H1 (cell line): Measurements from ENCODE around the gene ZNF385B. TPM values are rescaled to one million over a fixed set of nuclear protein-coding genes. Genes with fewer than 3 reads are reported as not detected.

Experiments used
- CTCF ChIA-PET: fragments of 300-600 bp; sonication (Branson Sonifier 250); formaldehyde crosslinking; loops from one replicate; lab custom pipeline; 2021; ENCODE audit not compliant: partially characterized antibody; lab: Charles Lee
- POLR2A ChIA-PET: fragments of 300-600 bp; sonication (Branson Sonifier 250); formaldehyde crosslinking; loops from one replicate; lab custom pipeline; 2021; ENCODE audit warnings: inconsistent platforms; ENCODE audit not compliant: partially characterized antibody; lab: Charles Lee
- DNase-seq, 2 experiments: peaks; one replicate each; pipeline versions ENCODE4 v3.0.0 to v3.0.0-alpha.2; 2010 to 2022; ENCODE audit warnings: low spot score in 2 of 2, low read depth in 1 of 2, mixed read lengths in 1 of 2
- FAIRE-seq: peaks from 2 replicates; lab custom pipeline; 2011; peaks lifted over from hg19 to GRCh38; lab: Jason Lieb, UNC
- H2AFZ ChIP-seq: 2 replicates; pipeline ENCODE4 v1.8.1; 2012; ENCODE audit warnings: low read length, inconsistent platforms
- H2AK5ac ChIP-seq: 2 replicates; pipeline ENCODE4 v1.6.1; 2013; ENCODE audit warnings: low read depth, low read length
- H2BK120ac ChIP-seq: replicated peaks from 2 replicates; pipeline ENCODE3; 2013; ENCODE audit warnings: low read depth, low read length, inconsistent platforms
- H2BK12ac ChIP-seq: 2 replicates; pipeline ENCODE4 v1.6.1; 2013; ENCODE audit warnings: low read depth, low read length
- H2BK15ac ChIP-seq: 2 replicates; pipeline ENCODE4 v1.6.1; 2013; ENCODE audit warnings: low read length
- H2BK20ac ChIP-seq: 2 replicates; pipeline ENCODE4 v1.6.1; 2013; ENCODE audit warnings: low read length
- H2BK5ac ChIP-seq: 2 replicates; pipeline ENCODE4 v1.6.1; 2013; ENCODE audit warnings: low read depth, low read length
- H3K14ac ChIP-seq: 2 replicates; pipeline ENCODE4 v1.6.1; 2013; ENCODE audit warnings: inconsistent platforms; ENCODE audit not compliant: insufficient read length
- H3K18ac ChIP-seq: 2 replicates; pipeline ENCODE4 v1.6.1; 2013; ENCODE audit warnings: low read length; ENCODE audit errors: extremely low read depth
- H3K23ac ChIP-seq: 2 replicates; pipeline ENCODE4 v1.6.1; 2013; ENCODE audit warnings: inconsistent platforms; ENCODE audit not compliant: insufficient read length
- H3K23me2 ChIP-seq: 2 replicates; pipeline ENCODE4 v1.6.1; 2013; ENCODE audit warnings: low read depth, low read length
- H3K27ac ChIP-seq: 2 replicates; pipeline ENCODE4 v1.6.1; 2011; ENCODE audit warnings: low read depth, low read length, inconsistent platforms
- H3K27me3 ChIP-seq, 4 experiments: replicated peaks in 1 of 4; 1 replicate in 1 of 4; 2 replicates in 3 of 4; pipeline versions ENCODE4 v1.6.1 to v1.8.1; 2011 to 2013; ENCODE audit warnings: low read length in 3 of 4, mild to moderate bottlenecking in 3 of 4, inconsistent platforms in 2 of 4, mixed read lengths in 2 of 4, moderate library complexity in 1 of 4; ENCODE audit not compliant: control insufficient read depth in 3 of 4, insufficient read depth in 3 of 4; ENCODE audit errors: extremely low read depth in 1 of 4
- H3K36me3 ChIP-seq, 4 experiments: 2 replicates each; pipeline versions ENCODE4 v1.6.1 to v1.8.1; 2011 to 2013; ENCODE audit warnings: mild to moderate bottlenecking in 4 of 4, low read length in 3 of 4, moderate library complexity in 2 of 4, control low read depth in 1 of 4, inconsistent platforms in 1 of 4; ENCODE audit not compliant: insufficient read depth in 4 of 4, control insufficient read depth in 2 of 4
- H3K4ac ChIP-seq: replicated peaks from 2 replicates; pipeline ENCODE3; 2013; ENCODE audit warnings: low read length, low read depth, mixed read lengths, inconsistent platforms; ENCODE audit not compliant: insufficient read length
- H3K4me1 ChIP-seq, 4 experiments: replicated peaks in 1 of 4; 1 replicate in 1 of 4; 2 replicates in 3 of 4; pipeline versions ENCODE4 v1.6.1 to v1.8.1; 2011 to 2013; ENCODE audit warnings: low read length in 3 of 4, inconsistent platforms in 2 of 4, mixed read lengths in 1 of 4; ENCODE audit not compliant: insufficient read depth in 4 of 4, control insufficient read depth in 3 of 4
- H3K4me2 ChIP-seq, 2 experiments: 2 replicates each; pipeline versions ENCODE4 v1.6.1 to v1.8.1; 2011 to 2013; ENCODE audit warnings: low read depth in 2 of 2, low read length in 2 of 2, control low read depth in 1 of 2, inconsistent platforms in 1 of 2, mild to moderate bottlenecking in 1 of 2; ENCODE audit not compliant: insufficient read depth in 1 of 2
- H3K4me3 ChIP-seq, 4 experiments: fragments of 200-600, 300-600 bp in 1 of 4; sonication (generic), shearing (Covaris generic), sonication (Bioruptor Twin) in 1 of 4; 2 replicates each; pipeline versions ENCODE4 v1.5.1 to v1.8.1; 2011 to 2016; ENCODE audit warnings: low read length in 4 of 4, low read depth in 3 of 4, control low read depth in 2 of 4, inconsistent platforms in 2 of 4, mild to moderate bottlenecking in 2 of 4, mixed read lengths in 1 of 4, moderate library complexity in 1 of 4; ENCODE audit not compliant: insufficient read depth in 2 of 4; ENCODE audit errors: extremely low read depth in 1 of 4
- H3K56ac ChIP-seq: replicated peaks from 2 replicates; pipeline ENCODE3; 2013; ENCODE audit warnings: low read depth, mild to moderate bottlenecking, mixed read lengths, low read length, inconsistent platforms; ENCODE audit not compliant: insufficient read length
- H3K79me1 ChIP-seq: 2 replicates; pipeline ENCODE4 v1.6.1; 2013; ENCODE audit warnings: low read depth, low read length, control low read depth
- H3K79me2 ChIP-seq, 2 experiments: 2 replicates each; pipeline versions ENCODE4 v1.6.1 to v1.8.1; 2012 to 2013; ENCODE audit warnings: low read length in 2 of 2, mild to moderate bottlenecking in 2 of 2, inconsistent platforms in 1 of 2; ENCODE audit not compliant: insufficient read depth in 2 of 2, control insufficient read depth in 1 of 2
- H3K9ac ChIP-seq, 4 experiments: replicated peaks in 1 of 4; 1 replicate in 1 of 4; 2 replicates in 3 of 4; pipeline versions ENCODE4 v1.6.1 to v1.8.1; 2011 to 2013; ENCODE audit warnings: low read depth in 3 of 4, low read length in 3 of 4, control low read depth in 2 of 4, mild to moderate bottlenecking in 2 of 4, moderate library complexity in 2 of 4, inconsistent platforms in 1 of 4; ENCODE audit errors: extremely low read depth in 1 of 4
- H3K9me3 ChIP-seq, 2 experiments: 2 replicates each; pipeline versions ENCODE4 v1.6.1 to v1.8.1; 2012 to 2013; ENCODE audit warnings: mild to moderate bottlenecking in 2 of 2, moderate library complexity in 2 of 2, control low read depth in 1 of 2, inconsistent platforms in 1 of 2, low read depth in 1 of 2, low read length in 1 of 2, mixed read lengths in 1 of 2; ENCODE audit not compliant: insufficient read depth in 2 of 2
- H4K20me1 ChIP-seq, 2 experiments: replicated peaks in 1 of 2; 2 replicates each; pipeline versions ENCODE3 to v1.8.1; 2011 to 2013; ENCODE audit warnings: inconsistent platforms in 2 of 2, low read length in 2 of 2, mild to moderate bottlenecking in 1 of 2; ENCODE audit not compliant: insufficient read depth in 2 of 2, control insufficient read depth in 1 of 2
- H4K5ac ChIP-seq: 2 replicates; pipeline ENCODE4 v1.6.1; 2013; ENCODE audit warnings: low read length, low read depth, mixed read lengths, inconsistent platforms; ENCODE audit not compliant: insufficient read length
- H4K8ac ChIP-seq: 2 replicates; pipeline ENCODE4 v1.8.0; 2013; ENCODE audit warnings: mild to moderate bottlenecking, moderate library complexity, low read length, inconsistent platforms; ENCODE audit not compliant: insufficient read depth; ENCODE audit errors: extremely low read depth
- H4K91ac ChIP-seq: replicated peaks from 2 replicates; pipeline ENCODE3; 2013; ENCODE audit warnings: low read length, mixed read lengths, inconsistent platforms; ENCODE audit not compliant: insufficient read length
- CHD1 ChIP-seq: IDR thresholded peaks from 2 replicates; pipeline ENCODE4 v1.6.1; 2012; ENCODE audit warnings: low read depth, low read length, improper control_type of control experiment
- POLR2A ChIP-seq, 2 experiments: IDR thresholded peaks; 1 replicate in 1 of 2; 2 replicates in 1 of 2; pipeline ENCODE4 v1.6.1; 2011; ENCODE audit warnings: low read depth in 2 of 2, low read length in 2 of 2, mild to moderate bottlenecking in 2 of 2; ENCODE audit errors: control extremely low read depth in 1 of 2
- POU5F1 ChIP-seq: IDR thresholded peaks from 2 replicates; pipeline ENCODE4 v1.6.1; 2011; ENCODE audit warnings: low read depth, mild to moderate bottlenecking, low read length, moderate library complexity
- RXRA ChIP-seq: IDR thresholded peaks from 2 replicates; pipeline ENCODE4 v1.6.1; 2011; ENCODE audit warnings: low read depth, mild to moderate bottlenecking, low read length, moderate library complexity; ENCODE audit not compliant: insufficient read depth
- TAF7 ChIP-seq: optimal IDR thresholded peaks from 2 replicates; pipeline ENCODE3; 2011; ENCODE audit warnings: low read depth, mild to moderate bottlenecking, inconsistent platforms, low read length, moderate library complexity, borderline replicate concordance
- WGBS, 2 experiments: shearing (Covaris generic) in 1 of 2; methylation state at CpG; one replicate each; pipeline versions ENCODE4 v1.1.6 to v1.1.7; 2013 to 2015; ENCODE audit warnings: low lambda C conversion rate in 2 of 2, mixed read lengths in 2 of 2, inconsistent platforms in 1 of 2, low coverage in 1 of 2, missing lambda C conversion rate in 1 of 2; ENCODE audit not compliant: insufficient replicate concordance in 2 of 2, insufficient coverage in 1 of 2, insufficient read length in 1 of 2; ENCODE audit errors: extremely low coverage in 1 of 2, missing lambda C conversion rate in 1 of 2; 5-methylcytosine and 5-hydroxymethylcytosine counted together
- polyA plus RNA-seq, 7 experiments: library from polyadenylated mRNA; depleted of rRNA in 3 of 7; stranded (reverse) in 5 of 7; unstranded in 2 of 7; fragments of >200 nt in 5 of 7; fragments of 200-250 nt in 2 of 7; gene quantifications; 1 replicate in 5 of 7; 2 replicates in 1 of 7; 4 replicates in 1 of 7; pipeline versions ENCODE4 v1.2.1 to v1.2.3, GENCODE V29; 2011 to 2013; ENCODE audit warnings: missing spikeins in 2 of 7, mixed read lengths in 2 of 7
- total RNA-seq: library from RNA; stranded (reverse); fragmentation: NEBNext Ultra II Directional; extraction: Animal tissue kit (Norgen Biotek cat#: 25700); gene quantifications from 2 replicates; pipeline ENCODE4 v1.2.1, GENCODE V29; 2021

The ZNF385B gene
- total and polyA plus RNA-seq, 2 of the 8 experiments (the other 6 are each of a cell fraction or from before 2014, with no cell fraction given): 1.1 to 3.7 TPM

DNA sequence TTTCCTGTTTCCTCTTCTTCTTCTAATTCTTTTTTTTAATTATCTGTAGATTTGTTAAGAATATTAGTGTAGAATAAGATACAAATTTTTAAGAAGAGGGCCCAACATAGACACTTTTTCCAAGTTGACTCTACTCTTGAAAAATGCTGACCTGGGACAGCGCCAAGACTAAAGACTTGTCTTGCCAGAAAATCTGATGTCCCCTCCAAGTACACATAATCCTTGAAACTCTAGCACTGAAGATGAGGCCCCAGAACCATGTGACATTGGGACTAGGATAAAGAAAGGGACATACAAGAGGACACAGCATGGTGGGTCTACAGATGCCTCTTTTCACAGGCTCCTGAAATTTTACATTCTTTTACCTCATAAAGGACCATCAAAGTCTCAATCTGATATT lies 325.2 kb downstream of the ZNF385B start:
- 81% methylated on average over 1 of the region's 1 CpG; no CpG with 5 or more reads in 1 of the 2 experiments for WGBS, 2 experiments
- ChIA-PET CTCF (no interaction called here), POLR2A (no interaction called here)
- Histone ChIP-seq H2BK120ac (no peak overlapping the region), H3K4me3 (no peak overlapping the region), H4K8ac (no peak overlapping the region), H3K27me3 (no peaks in the 10 kb centered on the region), H2BK12ac (no peak overlapping the region), H3K9ac (no peak overlapping the region), H3K4me2 (no peak overlapping the region), H3K23ac (no peak overlapping the region), H3K9me3 (0 out of 4 replicates have a peak, but pooled peaks cover 0 to 4% of the 10 kb centered on the region in 2 experiments), H3K23me2 (no peaks in the 10 kb centered on the region), H3K56ac (no peak overlapping the region), H4K91ac (no peak overlapping the region), H2BK15ac (no peak overlapping the region), H3K79me1 (no peaks in the 10 kb centered on the region), H3K4me1 (no peaks in the 10 kb centered on the region; a peak in 3 of 7 replicates), H2BK20ac (no peak overlapping the region), H4K5ac (no peak overlapping the region), H2BK5ac (no peak overlapping the region), H3K36me3 (no peaks in the 10 kb centered on the region), H4K20me1 (no peaks in the 10 kb centered on the region), H3K18ac (no peak overlapping the region), H3K14ac (no peak overlapping the region), H2AK5ac (no peak overlapping the region), H3K79me2 (no peaks in the 10 kb centered on the region), H3K27ac (no peak overlapping the region), H3K4ac (no peak overlapping the region), H2AFZ (no peak overlapping the region)
- TF ChIP-seq RXRA (no peak), POU5F1 (no peak), CHD1 (no peak), TAF7 (no peak), POLR2A (IDR thresholded peaks at IDR 0.05; ENCODE audit: control extremely low read depth in 1 of 2, low read depth in 2 of 2, low read length in 2 of 2) (no peak)
- DNase-seq (no peak), FAIRE-seq (no peak)
